Calu3 (cell line): ENCODE results near the gene GLIPR1L1. TPM values are rescaled to one million over a fixed set of nuclear protein-coding genes. Genes with fewer than 3 reads are reported as not detected.

ENCODE experiments used
- Bru-seq: library from RNA; stranded (reverse); fragments of 400-500 nt; gene quantifications from one replicate; lab custom pipeline; 2021; lab: Mats Ljungman, UMichigan
- BruChase-seq, 2 experiments: library from RNA; stranded (reverse); fragments of 400-500 nt; gene quantifications; one replicate each; lab custom pipeline; 2021; lab: Mats Ljungman, UMichigan
- BruUV-seq: library from RNA; stranded (reverse); fragments of 400-500 nt; replicated peaks from 2 replicates; lab custom pipeline; 2021; lab: Mats Ljungman, UMichigan
- CTCF ChIA-PET: fragments of 300-600 bp; sonication (Branson Sonifier 250); formaldehyde crosslinking; loops from one replicate; lab custom pipeline; 2022; ENCODE audit warnings: antibody characterized with exemption; lab: Charles Lee
- DNase-seq: peaks from one replicate; pipeline ENCODE4 v3.0.0; 2022
- H3K27ac Mint-ChIP-seq: one replicate; pipeline ENCODE4 v1.8.0; 2022; ENCODE audit warnings: mixed read lengths; ENCODE audit not compliant: unreplicated experiment
- H3K27me3 Mint-ChIP-seq: one replicate; pipeline ENCODE4 v1.8.0; 2022; ENCODE audit warnings: mixed read lengths; ENCODE audit not compliant: unreplicated experiment
- H3K36me3 Mint-ChIP-seq: one replicate; pipeline ENCODE4 v1.8.0; 2022; ENCODE audit warnings: mild to moderate bottlenecking, moderate library complexity, mixed read lengths; ENCODE audit not compliant: insufficient read depth, unreplicated experiment
- H3K4me1 Mint-ChIP-seq: one replicate; pipeline ENCODE4 v1.8.0; 2022; ENCODE audit warnings: mild to moderate bottlenecking, low read depth, mixed read lengths; ENCODE audit not compliant: unreplicated experiment
- H3K4me3 Mint-ChIP-seq: one replicate; pipeline ENCODE4 v1.8.0; 2022; ENCODE audit warnings: mild to moderate bottlenecking, low read depth, moderate library complexity, mixed read lengths; ENCODE audit not compliant: unreplicated experiment
- H3K9me3 Mint-ChIP-seq: one replicate; pipeline ENCODE4 v1.8.0; 2022; ENCODE audit warnings: low read depth, mixed read lengths; ENCODE audit not compliant: unreplicated experiment
- intact Hi-C: fragments of 100-400 bp; cut with micrococcal nuclease; formaldehyde crosslinking; loops from one replicate; pipeline ENCODE4 v1.10.0; 2022; ENCODE audit not compliant: unreplicated experiment
- long read RNA-seq: library from polyadenylated mRNA; stranded (forward); transcript quantifications from one replicate; pipeline ENCODE4 v2.0.0, GENCODE V29; 2022
- total RNA-seq: library from RNA; stranded (reverse); gene quantifications from 2 replicates; pipeline ENCODE4 v1.2.3, GENCODE V29; 2022
- TF ChIP-seq, protein P1 (sequence below): fragments of 200-600 bp; IDR thresholded peaks from one replicate; pipeline ENCODE4 v1.8.0; 2022; ENCODE audit warnings: antibody characterized with exemption; ENCODE audit not compliant: unreplicated experiment

GLIPR1L1 gene
- total RNA-seq, result not detected in 2 replicates
- Bru-seq, nascent RNA, result percentile 7 among the genes with signal in this experiment
- BruChase-seq, experiment 1, labeled RNA remaining after a 6-hour chase, result not detected
- BruChase-seq, experiment 2, labeled RNA remaining after a 2-hour chase, result not detected
- long read RNA-seq, partial matches to known transcripts, result 0 of 1 reads
- long read RNA-seq, other reads (novel, unspliced or antisense), result 1 of 1 reads

DNA sequence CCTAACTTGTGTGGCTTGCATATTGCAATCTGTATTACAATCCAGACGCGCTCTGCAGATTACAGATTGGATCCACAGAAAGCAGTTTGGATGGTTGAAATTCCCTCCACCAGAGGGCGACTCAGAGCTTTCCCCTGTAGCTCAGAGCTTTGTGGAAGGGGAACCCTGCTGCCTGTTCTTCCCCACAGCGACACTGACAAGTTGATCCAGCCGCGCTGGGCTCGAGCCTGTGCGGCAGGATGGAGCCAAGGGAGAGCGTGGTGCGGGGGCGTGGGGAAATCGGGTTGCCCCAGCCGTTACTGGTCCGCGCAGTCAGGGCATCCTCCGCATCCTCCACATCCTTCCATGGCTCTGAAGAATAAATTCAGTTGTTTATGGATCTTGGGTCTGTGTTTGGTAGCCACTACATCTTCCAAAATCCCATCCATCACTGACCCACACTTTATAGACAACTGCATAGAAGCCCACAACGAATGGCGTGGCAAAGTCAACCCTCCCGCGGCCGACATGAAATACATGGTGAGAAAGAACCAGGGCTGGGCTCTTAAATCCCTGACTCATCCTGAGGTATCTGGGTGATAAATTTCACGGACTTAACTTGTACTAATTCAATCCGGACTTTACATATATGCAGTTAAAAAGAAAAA, at the start of gene GLIPR1L1:
TSS of gene GLIPR1L1 (plus strand) at position 287 of the 647 bp plus-strand sequence. CDS start at position 346, 59 bp downstream.
- Mint-ChIP-seq H3K4me1 (peaks cover 11% of the 10 kb centered on the region), H3K27me3 (no peaks in the 10 kb centered on the region), H3K9me3 (no peaks in the 10 kb centered on the region), H3K27ac (peak within 1 kb of the TSS; percentile 87), H3K4me3 (peak within 1 kb of the TSS; percentile 93), H3K36me3 (peaks cover 18% of the 10 kb centered on the region)
- TF ChIP-seq, protein P1, sequence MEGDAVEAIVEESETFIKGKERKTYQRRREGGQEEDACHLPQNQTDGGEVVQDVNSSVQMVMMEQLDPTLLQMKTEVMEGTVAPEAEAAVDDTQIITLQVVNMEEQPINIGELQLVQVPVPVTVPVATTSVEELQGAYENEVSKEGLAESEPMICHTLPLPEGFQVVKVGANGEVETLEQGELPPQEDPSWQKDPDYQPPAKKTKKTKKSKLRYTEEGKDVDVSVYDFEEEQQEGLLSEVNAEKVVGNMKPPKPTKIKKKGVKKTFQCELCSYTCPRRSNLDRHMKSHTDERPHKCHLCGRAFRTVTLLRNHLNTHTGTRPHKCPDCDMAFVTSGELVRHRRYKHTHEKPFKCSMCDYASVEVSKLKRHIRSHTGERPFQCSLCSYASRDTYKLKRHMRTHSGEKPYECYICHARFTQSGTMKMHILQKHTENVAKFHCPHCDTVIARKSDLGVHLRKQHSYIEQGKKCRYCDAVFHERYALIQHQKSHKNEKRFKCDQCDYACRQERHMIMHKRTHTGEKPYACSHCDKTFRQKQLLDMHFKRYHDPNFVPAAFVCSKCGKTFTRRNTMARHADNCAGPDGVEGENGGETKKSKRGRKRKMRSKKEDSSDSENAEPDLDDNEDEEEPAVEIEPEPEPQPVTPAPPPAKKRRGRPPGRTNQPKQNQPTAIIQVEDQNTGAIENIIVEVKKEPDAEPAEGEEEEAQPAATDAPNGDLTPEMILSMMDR, result peak; percentile 92
- DNase-seq, result peak; percentile 93
- intact Hi-C loops, result loop anchor here (2.0 kb wide), 3 partner anchors 56 to 170 kb away; partner anchors contain the start of genes GLIPR1 and GLIPR1L2
- no TSS peak for BruUV-seq
- CTCF ChIA-PET, result interaction anchor here (0.5 to 1.7 kb wide), 10 partner anchors 8 to 176 kb away, joined by 3 to 9 read pairs (median 4); partner anchors contain the start of genes GLIPR1 and GLIPR1L2

- intact Hi-C loops, result loop anchor here (1.0 to 5.0 kb wide), 2 partner anchors 442 to 542 kb away; no protein-coding TSS in a partner anchor
- BruUV-seq, result no TSS peak
- H3K4me3 Mint-ChIP-seq, result no peak overlapping the region
- H3K4me1 Mint-ChIP-seq, result no peaks in the 10 kb centered on the region
- TF ChIP-seq, protein P1, result no peak
- CTCF ChIA-PET, result no interaction called here
- no peaks in the 10 kb centered on the region for H3K9me3 Mint-ChIP-seq
- H3K27ac Mint-ChIP-seq, result no peak overlapping the region
- no peak for DNase-seq
- no peaks in the 10 kb centered on the region for H3K27me3 Mint-ChIP-seq
- H3K36me3 Mint-ChIP-seq, result no peaks in the 10 kb centered on the region
Observed at GRCh38 chr12:75288860-75289259, 45.6 kb upstream of the GLIPR1L1 start.

DNA sequence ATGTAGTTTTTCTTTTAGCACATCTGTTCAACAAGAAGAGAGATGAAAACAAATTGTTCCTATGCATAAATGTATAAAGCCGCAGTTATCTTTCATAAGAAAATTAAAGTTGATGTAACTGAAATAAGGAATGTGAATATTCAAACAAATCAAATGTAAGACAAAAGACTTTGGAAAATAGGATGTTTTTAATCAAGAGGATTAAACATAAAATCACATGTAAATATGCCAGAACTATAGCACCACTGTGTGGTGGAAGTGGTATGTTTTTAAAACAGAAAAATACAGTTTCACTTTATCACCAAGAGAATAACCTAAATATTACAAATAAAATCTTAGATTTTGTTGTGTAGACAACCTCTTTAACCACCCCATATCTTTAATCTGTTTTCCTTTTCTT, 44.7 kb upstream of the GLIPR1L1 start:
- BruUV-seq, result no TSS peak
- no peak for DNase-seq

DNA sequence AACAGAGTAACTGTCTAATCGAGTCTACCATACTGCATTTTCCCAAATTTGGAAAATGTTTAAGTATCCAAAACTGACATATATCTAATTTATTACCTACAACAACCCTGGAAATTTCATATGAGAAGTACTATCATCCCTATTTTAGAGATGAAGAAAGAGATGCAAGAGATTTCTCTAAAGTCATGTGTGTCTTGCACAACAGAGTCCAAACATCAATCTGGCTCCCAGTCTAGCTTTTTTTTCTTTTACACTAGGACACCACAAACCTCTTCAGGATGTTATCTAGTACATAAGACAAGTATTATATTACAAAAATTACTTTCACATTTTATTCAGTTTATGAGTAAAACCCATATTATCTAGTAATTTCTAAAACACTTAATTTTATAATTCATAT, 43.5 kb upstream of the GLIPR1L1 start:
- BruUV-seq, result no TSS peak
- Mint-ChIP-seq H3K9me3 (no peaks in the 10 kb centered on the region), H3K27me3 (no peaks in the 10 kb centered on the region), H3K4me1 (no peaks in the 10 kb centered on the region), H3K27ac (no peak overlapping the region), H3K36me3 (no peaks in the 10 kb centered on the region), H3K4me3 (no peak overlapping the region)
- CTCF ChIA-PET, result no interaction called here
- no peak for DNase-seq
- TF ChIP-seq, protein P1, result no peak
- intact Hi-C loops, result no loop called here

More for the DNA sequence above, 44.7 kb upstream of the GLIPR1L1 start:
- CTCF ChIA-PET, result no interaction called here
- H3K36me3 Mint-ChIP-seq, result no peaks in the 10 kb centered on the region
- no peak overlapping the region for H3K4me3 Mint-ChIP-seq
- H3K4me1 Mint-ChIP-seq, result no peaks in the 10 kb centered on the region
- no peaks in the 10 kb centered on the region for H3K9me3 Mint-ChIP-seq
- intact Hi-C loops, result loop anchor here (1.0 to 5.0 kb wide), 4 partner anchors 442 to 600 kb away; no protein-coding TSS in a partner anchor
- H3K27ac Mint-ChIP-seq, result no peak overlapping the region
- H3K27me3 Mint-ChIP-seq, result no peaks in the 10 kb centered on the region
- TF ChIP-seq, protein P1, result no peak
